ENCODE results near the gene SORCS2.

The SORCS2 gene

DNA sequence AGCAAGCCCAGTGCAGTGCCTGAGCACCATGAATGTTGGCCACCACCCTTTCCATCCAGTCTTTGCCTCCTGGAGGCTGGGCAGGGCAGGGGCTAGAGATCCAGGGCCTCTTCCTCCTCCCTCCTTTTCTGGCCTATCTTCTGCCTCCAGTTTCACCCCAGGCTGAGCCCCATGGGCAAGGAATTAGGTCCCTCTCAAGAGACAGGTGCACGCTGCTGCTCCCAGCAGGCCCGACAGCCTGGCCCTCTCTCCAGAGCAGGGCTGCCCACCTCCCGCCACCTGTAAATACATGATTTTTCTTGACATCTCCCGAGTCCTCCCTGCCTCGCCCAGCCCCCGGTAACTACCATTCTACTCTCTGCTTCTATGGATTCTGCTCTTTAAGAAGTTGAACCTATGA, 299.6 kb downstream of the SORCS2 start:
- Histone ChIP-seq H2AFZ (ENCODE audit: insufficient read depth, low read length, poor library complexity) (no peak overlapping the region), H3K79me2 (ENCODE audit: control insufficient read depth, insufficient read depth, low read length, poor library complexity) (no peaks in the 10 kb centered on the region), H3K9me3 (ENCODE audit: insufficient read depth, low read depth, low read length) (no peaks in the 10 kb centered on the region), H3K4me1 (ENCODE audit: control insufficient read depth in 1 of 2, insufficient read depth in 2 of 2, low read length in 2 of 2) (no peaks in the 10 kb centered on the region), H3K14ac (ENCODE audit: low read length) (no peak overlapping the region), H3K18ac (ENCODE audit: low read length) (no peak overlapping the region), H3K4me2 (ENCODE audit: low read length) (no peak overlapping the region), H2BK120ac (ENCODE audit: insufficient read depth, low read length, poor library complexity) (no peak overlapping the region), H3K4me3 (ENCODE audit: low read depth, low read length) (no peak overlapping the region), H3K9ac (ENCODE audit: low read length) (no peak overlapping the region), H3K27ac (ENCODE audit: low read depth, low read length) (no peak overlapping the region), H3K4ac (ENCODE audit: low read depth, low read length) (no peak overlapping the region), H3K23ac (ENCODE audit: low read length) (no peak overlapping the region), H2BK12ac (ENCODE audit: low read length) (no peak overlapping the region), H2BK5ac (ENCODE audit: low read depth, low read length, poor library complexity) (no peak overlapping the region), H3K79me1 (ENCODE audit: low read length) (no peaks in the 10 kb centered on the region), H4K12ac (ENCODE audit: low read depth, low read length) (no peak overlapping the region), H3K27me3 (ENCODE audit: insufficient read depth, low read length) (no peaks in the 10 kb centered on the region), H3K36me3 (ENCODE audit: control insufficient read depth in 1 of 2, insufficient read depth in 2 of 2, low read length in 2 of 2) (no peaks in the 10 kb centered on the region), H4K91ac (ENCODE audit: low read depth, low read length) (no peak overlapping the region), H2AK5ac (ENCODE audit: low read length) (no peak overlapping the region), H4K8ac (ENCODE audit: low read depth, low read length) (no peak overlapping the region)
- WGBS (ENCODE audit: extremely low coverage, insufficient coverage, insufficient read length), result no CpG with 5 or more reads among the region's 6 CpGs
- no peak for DNase-seq

DNA sequence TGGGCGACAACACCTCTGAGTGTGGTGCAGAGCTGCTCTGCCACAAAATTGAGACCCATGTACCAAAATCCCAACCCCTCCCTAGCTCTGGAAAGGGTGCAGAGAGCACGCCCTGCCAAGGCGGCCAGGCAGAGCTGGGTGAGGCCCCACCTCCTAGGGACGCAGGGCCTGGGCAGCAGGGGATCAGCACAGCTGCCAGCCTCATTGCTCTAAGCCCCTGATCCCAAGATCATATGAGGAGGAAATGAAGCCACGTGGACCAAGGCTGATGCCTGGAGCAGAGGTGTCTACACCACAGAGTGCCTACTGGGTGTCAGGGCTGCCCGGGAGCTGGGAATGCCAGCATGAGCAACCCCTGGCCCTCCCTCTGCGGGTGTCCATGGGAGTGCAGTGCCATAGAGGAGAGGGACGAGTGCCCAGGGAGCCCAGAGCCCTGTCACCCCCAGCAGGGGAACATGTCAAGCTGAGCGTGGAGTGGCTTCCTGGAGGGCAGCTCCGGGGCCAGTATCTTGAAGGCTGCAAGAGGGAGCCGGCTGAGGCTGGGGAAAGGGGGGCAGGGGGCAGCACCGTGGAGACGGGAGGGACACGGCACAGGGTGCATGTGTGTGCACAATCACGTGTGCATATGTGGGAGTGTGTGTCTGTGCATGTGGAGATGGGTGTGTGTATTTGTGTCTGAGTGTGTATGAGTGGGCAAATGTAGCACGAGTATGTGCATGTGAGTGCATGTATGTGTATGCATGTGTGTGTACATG, 306.3 kb downstream of the SORCS2 start:
- no peak overlapping the region for H2AFZ ChIP-seq (ENCODE audit: insufficient read depth, low read length, poor library complexity)
- no peak overlapping the region for H2BK120ac ChIP-seq (ENCODE audit: insufficient read depth, low read length, poor library complexity)
- H4K12ac ChIP-seq (ENCODE audit: low read depth, low read length), result no peak overlapping the region
- no peak overlapping the region for H4K91ac ChIP-seq (ENCODE audit: low read depth, low read length)
- no peaks in the 10 kb centered on the region for H3K27me3 ChIP-seq (ENCODE audit: insufficient read depth, low read length)
- no peak overlapping the region for H3K18ac ChIP-seq (ENCODE audit: low read length)
- no peak overlapping the region for H3K23ac ChIP-seq (ENCODE audit: low read length)
- no peaks in the 10 kb centered on the region for H3K36me3 ChIP-seq (ENCODE audit: control insufficient read depth in 1 of 2, insufficient read depth in 2 of 2, low read length in 2 of 2)
- DNase-seq, result no peak
- no peak overlapping the region for H2AK5ac ChIP-seq (ENCODE audit: low read length)
- H2BK5ac ChIP-seq (ENCODE audit: low read depth, low read length, poor library complexity), result no peak overlapping the region
- H3K4ac ChIP-seq (ENCODE audit: low read depth, low read length), result no peak overlapping the region
- H3K9me3 ChIP-seq (ENCODE audit: insufficient read depth, low read depth, low read length), result no peaks in the 10 kb centered on the region
- H2BK12ac ChIP-seq (ENCODE audit: low read length), result no peak overlapping the region
- no peak overlapping the region for H3K27ac ChIP-seq (ENCODE audit: low read depth, low read length)
- H3K14ac ChIP-seq (ENCODE audit: low read length), result no peak overlapping the region
- no peak overlapping the region for H3K4me2 ChIP-seq (ENCODE audit: low read length)
- no CpG with 5 or more reads among the region's 16 CpGs for WGBS (ENCODE audit: extremely low coverage, insufficient coverage, insufficient read length)
- H3K4me1 ChIP-seq (ENCODE audit: control insufficient read depth in 1 of 2, insufficient read depth in 2 of 2, low read length in 2 of 2), result no peaks in the 10 kb centered on the region
- H3K4me3 ChIP-seq (ENCODE audit: low read depth, low read length), result no peak overlapping the region
- no peaks in the 10 kb centered on the region for H3K79me2 ChIP-seq (ENCODE audit: control insufficient read depth, insufficient read depth, low read length, poor library complexity)
- H3K79me1 ChIP-seq (ENCODE audit: low read length), result no peaks in the 10 kb centered on the region
- no peak overlapping the region for H3K9ac ChIP-seq (ENCODE audit: low read length)
- H4K8ac ChIP-seq (ENCODE audit: low read depth, low read length), result no peak overlapping the region

DNA sequence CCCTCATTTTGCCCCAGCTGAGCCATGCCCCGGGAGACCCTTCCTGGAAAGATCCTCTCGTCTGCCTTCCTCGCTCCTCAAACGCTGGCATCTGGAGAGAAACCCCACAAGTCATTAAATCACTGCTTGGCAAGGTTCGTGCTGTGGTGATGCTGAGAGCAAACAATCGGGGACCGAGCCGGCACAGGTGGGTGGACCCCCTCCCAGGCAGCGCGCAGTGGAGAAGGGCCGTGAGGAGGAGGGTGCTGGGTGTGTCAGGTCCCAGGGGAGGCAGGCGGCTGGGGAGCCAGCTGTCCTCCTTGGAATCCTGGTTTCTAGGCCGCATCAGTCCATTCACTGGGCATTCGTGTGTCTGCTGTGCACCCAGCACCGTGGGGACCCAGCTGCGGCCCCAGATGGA, 307.3 kb downstream of the SORCS2 start:
- Histone ChIP-seq H4K91ac (ENCODE audit: low read depth, low read length) (no peak overlapping the region), H2AFZ (ENCODE audit: insufficient read depth, low read length, poor library complexity) (no peak overlapping the region), H3K18ac (ENCODE audit: low read length) (no peak overlapping the region), H2AK5ac (ENCODE audit: low read length) (no peak overlapping the region), H3K9me3 (ENCODE audit: insufficient read depth, low read depth, low read length) (no peaks in the 10 kb centered on the region), H3K27ac (ENCODE audit: low read depth, low read length) (no peak overlapping the region), H3K23ac (ENCODE audit: low read length) (no peak overlapping the region), H3K79me2 (ENCODE audit: control insufficient read depth, insufficient read depth, low read length, poor library complexity) (no peaks in the 10 kb centered on the region), H3K4me1 (ENCODE audit: control insufficient read depth in 1 of 2, insufficient read depth in 2 of 2, low read length in 2 of 2) (no peaks in the 10 kb centered on the region), H3K4me2 (ENCODE audit: low read length) (no peak overlapping the region), H3K4ac (ENCODE audit: low read depth, low read length) (no peak overlapping the region), H3K14ac (ENCODE audit: low read length) (no peak overlapping the region), H3K4me3 (ENCODE audit: low read depth, low read length) (no peak overlapping the region), H2BK12ac (ENCODE audit: low read length) (no peak overlapping the region), H3K36me3 (ENCODE audit: control insufficient read depth in 1 of 2, insufficient read depth in 2 of 2, low read length in 2 of 2) (no peaks in the 10 kb centered on the region), H3K27me3 (ENCODE audit: insufficient read depth, low read length) (no peaks in the 10 kb centered on the region), H2BK5ac (ENCODE audit: low read depth, low read length, poor library complexity) (no peak overlapping the region), H3K9ac (ENCODE audit: low read length) (no peak overlapping the region), H4K8ac (ENCODE audit: low read depth, low read length) (no peak overlapping the region), H3K79me1 (ENCODE audit: low read length) (no peaks in the 10 kb centered on the region), H2BK120ac (ENCODE audit: insufficient read depth, low read length, poor library complexity) (no peak overlapping the region), H4K12ac (ENCODE audit: low read depth, low read length) (no peak overlapping the region)
- DNase-seq, result no peak
- no CpG with 5 or more reads among the region's 16 CpGs for WGBS (ENCODE audit: extremely low coverage, insufficient coverage, insufficient read length)

DNA sequence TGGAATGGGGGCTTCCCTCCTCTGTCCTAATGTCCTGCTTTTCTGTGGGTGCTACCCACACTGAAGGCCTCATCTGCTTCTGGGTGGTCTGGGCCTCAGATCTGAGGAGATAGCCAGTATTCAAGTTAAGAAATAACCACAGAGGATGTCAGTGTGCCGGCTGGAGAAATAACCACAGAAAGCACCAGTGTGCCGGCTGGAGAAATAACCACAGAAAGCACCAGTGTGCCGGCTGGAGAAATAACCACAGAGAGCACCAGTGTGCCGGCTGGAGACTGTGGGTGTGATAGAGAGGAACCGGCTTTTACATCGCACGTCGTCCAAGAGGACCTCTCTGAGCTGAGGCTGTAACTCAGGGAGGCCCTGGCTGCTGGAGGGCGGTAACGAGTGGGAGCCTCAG, 308.1 kb downstream of the SORCS2 start:
- Histone ChIP-seq H2BK120ac (ENCODE audit: insufficient read depth, low read length, poor library complexity) (no peak overlapping the region), H3K9me3 (ENCODE audit: insufficient read depth, low read depth, low read length) (no peaks in the 10 kb centered on the region), H3K4me2 (ENCODE audit: low read length) (no peak overlapping the region), H4K91ac (ENCODE audit: low read depth, low read length) (no peak overlapping the region), H4K8ac (ENCODE audit: low read depth, low read length) (no peak overlapping the region), H2AFZ (ENCODE audit: insufficient read depth, low read length, poor library complexity) (no peak overlapping the region), H2BK12ac (ENCODE audit: low read length) (no peak overlapping the region), H3K9ac (ENCODE audit: low read length) (no peak overlapping the region), H2BK5ac (ENCODE audit: low read depth, low read length, poor library complexity) (no peak overlapping the region), H3K27me3 (ENCODE audit: insufficient read depth, low read length) (no peaks in the 10 kb centered on the region), H3K4me3 (ENCODE audit: low read depth, low read length) (no peak overlapping the region), H2AK5ac (ENCODE audit: low read length) (no peak overlapping the region), H3K79me1 (ENCODE audit: low read length) (no peaks in the 10 kb centered on the region), H4K12ac (ENCODE audit: low read depth, low read length) (no peak overlapping the region), H3K23ac (ENCODE audit: low read length) (no peak overlapping the region), H3K36me3 (ENCODE audit: control insufficient read depth in 1 of 2, insufficient read depth in 2 of 2, low read length in 2 of 2) (no peaks in the 10 kb centered on the region), H3K14ac (ENCODE audit: low read length) (no peak overlapping the region), H3K4me1 (ENCODE audit: control insufficient read depth in 1 of 2, insufficient read depth in 2 of 2, low read length in 2 of 2) (no peaks in the 10 kb centered on the region), H3K79me2 (ENCODE audit: control insufficient read depth, insufficient read depth, low read length, poor library complexity) (no peaks in the 10 kb centered on the region), H3K4ac (ENCODE audit: low read depth, low read length) (no peak overlapping the region), H3K18ac (ENCODE audit: low read length) (no peak overlapping the region), H3K27ac (ENCODE audit: low read depth, low read length) (no peak overlapping the region)
- DNase-seq, result no peak
- no CpG with 5 or more reads among the region's 10 CpGs for WGBS (ENCODE audit: extremely low coverage, insufficient coverage, insufficient read length)

Data from trophoblast cell (in vitro differentiated cells and primary cell).